Raji (cell line): Measurements from ENCODE around the gene APBA2.

ENCODE experiments used
- POLR2A ChIP-seq: IDR thresholded peaks from 2 replicates; pipeline ENCODE4 v1.6.1; 2011; ENCODE audit warnings: low read depth, low read length, control low read depth; ENCODE audit not compliant: insufficient read depth

Gene APBA2

DNA sequence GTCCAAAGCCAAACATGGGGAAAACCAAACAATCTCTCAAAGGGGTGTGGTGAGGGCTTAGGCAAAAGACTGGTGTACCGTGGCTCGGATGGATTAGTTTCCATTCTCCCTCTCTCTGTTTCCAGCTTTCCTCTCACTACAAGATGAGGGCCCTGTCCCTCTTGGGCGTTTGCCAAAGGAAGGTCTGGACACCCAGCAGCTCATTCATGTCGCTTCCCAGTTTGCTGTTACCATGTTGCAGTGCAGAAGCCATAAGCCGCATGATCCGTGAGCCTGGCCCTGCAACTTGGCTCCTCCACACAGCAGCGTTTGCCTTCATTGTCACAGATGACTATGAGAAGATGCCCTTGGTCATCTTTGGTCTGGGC is 92.2 kb downstream of the APBA2 start:
- no peak for TF ChIP-seq POLR2A

DNA sequence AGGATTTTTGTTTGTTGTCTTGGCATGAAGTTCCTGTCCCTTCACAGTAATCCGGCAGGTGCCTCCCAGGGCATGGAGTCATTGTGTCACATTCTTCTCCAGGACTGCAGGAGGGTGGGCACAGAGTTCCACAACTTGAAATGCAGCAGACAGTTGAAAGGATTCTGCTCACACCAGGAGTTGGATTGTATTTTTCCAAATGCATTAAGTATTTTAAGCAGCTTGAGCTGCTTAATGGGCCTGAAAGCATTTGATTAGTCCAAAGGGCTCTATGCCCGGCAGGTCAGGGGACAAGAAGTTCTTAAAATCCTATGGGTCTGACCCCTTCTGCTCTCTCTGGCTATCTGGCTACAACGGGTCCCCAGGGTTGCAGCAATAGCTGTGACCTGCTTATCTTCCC is 92.9 kb downstream of the APBA2 start:
- no peak for TF ChIP-seq POLR2A

DNA sequence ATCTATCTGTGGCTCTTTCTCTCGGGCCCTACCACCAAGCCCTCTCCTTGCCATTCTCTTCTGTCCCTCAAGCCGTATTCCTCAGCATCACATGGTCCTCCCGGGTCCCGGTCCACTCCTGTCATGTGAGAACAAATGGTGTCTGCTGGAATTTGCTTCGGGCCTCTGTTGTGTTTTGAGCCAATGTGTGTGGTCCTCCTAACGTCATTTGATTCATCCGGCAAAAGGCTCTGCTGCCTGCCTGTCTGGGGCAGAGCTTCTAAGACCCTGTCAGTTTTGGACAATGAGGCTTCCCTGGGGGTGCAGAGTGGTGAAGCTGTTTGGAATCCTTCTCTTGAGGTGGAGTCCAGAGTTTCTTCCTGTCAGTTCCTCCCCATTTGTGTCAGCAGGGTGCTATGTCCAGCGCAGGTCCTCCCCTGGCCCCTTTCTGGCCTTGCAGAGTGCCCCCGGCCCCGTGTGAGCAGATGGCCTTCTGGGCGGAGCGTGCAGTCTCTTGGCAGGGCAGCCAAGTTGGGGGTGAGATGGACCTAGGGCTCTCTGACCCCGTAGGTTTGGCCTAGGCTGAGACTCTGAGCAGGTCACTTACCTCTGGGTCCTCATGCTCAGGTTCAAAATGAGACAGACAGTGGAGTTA is 93.6 kb downstream of the APBA2 start:
- no peak for TF ChIP-seq POLR2A

DNA sequence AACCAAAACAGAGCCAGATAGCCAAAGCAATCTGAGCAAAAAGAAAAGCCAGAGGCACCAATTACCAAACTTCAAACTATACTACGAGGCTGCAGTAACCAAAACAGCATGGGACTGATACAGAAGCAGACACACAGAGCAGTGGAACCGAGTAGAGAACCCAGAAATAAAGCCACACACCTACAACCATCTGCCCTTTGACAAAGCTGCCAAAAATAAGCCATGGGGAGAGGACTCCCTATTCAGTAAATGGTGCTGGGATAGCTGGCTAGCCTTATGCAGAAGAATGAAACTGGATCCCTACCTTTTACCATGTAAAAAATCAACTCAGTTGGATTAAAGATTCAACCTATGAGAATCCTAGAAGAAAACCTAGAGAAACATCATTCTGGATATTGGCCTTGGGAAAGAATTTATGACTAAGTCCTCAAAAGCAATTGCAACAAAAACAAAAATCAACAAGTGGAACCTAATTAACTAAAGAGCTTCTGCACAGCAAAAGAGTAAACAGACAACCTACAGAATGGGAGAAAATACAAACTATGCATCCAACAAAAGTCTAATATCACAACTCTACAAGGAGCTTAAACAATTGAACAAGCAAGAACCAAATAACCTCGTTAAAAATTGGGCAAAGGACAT is 95.1 kb downstream of the APBA2 start:
- no peak for TF ChIP-seq POLR2A

DNA sequence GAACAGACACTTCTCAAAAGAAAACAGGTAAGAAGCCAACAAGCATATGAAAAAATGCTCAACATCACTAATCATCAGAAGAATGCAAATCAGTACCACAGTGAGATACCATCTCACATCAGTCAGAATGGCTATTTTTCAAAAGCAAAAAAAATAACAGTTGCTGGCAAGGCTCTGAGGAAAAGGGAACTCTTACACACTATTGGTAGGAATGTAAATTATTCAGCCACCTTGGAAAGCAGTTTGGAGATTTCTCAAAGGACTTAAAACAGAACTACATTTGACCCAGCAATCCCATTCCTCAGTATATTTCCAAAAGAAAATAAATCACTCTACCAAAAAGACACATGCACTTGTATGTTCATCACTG is 95.6 kb downstream of the APBA2 start:
- no peak for TF ChIP-seq POLR2A

DNA sequence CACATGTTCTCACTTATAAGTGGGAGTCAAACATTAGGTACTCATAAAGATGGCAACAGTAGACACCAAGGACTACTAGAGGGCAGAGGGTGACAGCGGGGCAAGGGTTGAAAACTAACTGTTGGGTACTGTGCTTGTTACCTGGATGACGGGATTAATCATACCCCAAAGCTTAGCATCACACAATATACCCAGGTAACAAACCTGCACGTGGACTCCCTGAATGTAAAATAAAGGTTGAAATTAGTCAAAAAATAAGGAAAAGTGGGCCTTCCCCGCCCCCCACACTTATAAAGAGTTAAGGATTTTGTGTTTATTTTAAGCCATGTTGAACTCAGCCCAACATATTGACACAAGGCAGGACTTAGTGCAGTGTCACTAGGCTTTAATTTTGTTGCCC is 96.1 kb downstream of the APBA2 start:
- TF ChIP-seq POLR2A = no peak

DNA sequence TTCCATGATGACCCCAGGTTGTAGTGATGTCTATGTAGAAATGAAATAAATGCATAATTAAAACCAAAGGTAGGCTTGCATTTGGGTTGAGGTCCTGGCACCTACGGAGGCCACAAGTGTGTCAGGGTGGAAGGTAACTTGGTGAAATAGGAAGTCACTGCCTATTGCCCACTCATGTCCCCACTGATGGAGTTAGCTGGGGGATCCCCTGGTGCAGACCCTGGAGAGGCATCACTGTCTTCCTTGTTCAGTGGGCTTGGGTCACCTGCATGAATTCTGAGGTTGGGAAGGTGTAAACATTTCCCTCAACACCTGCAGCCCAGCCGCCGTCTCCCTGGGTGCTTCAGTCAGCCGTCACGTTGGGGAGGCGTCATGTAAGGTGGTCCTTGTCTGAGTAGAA is 97.1 kb downstream of the APBA2 start:
- no peak for TF ChIP-seq POLR2A

DNA sequence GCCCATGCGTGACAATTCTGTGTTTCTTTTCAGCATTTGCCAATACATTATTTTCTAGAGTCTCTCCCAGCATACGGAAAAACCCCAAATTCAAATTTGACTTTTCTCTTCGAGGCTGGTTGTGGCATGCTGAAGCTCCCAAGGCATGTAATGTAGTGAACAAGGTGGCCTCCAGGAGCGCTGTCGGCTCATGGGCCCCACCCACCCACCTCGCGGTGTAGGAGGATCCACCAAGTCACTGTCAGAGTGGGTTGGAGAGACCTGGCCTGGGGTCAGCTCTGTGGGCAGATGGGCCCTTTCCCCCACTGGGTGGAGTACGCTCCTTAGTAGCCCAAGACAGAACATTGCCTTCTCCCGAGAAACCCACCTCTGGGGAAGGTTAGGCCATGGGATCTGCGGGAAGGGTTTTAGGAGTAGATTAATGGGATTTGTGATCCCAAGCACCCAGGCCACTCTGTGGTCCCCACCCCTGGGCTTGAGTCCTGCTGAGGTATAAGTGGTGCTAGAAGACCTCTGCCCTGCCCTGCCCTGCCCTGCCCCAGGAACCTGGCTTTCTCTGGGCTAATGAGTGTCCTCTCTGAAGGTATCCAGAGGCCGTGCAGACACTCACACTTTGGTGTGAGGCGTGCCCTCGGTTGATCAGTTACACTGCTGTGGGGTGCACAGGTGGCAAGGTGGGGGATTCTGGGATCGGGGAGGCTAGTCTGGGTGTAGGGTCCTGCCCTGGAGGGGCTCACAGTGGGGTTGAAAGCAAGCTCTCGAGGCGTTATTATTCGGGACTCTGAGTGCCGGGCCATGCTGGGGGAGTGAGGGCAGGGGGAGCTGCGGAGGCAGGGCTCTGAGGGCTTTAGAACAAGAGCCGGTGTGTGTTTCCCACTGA is 97.9 kb downstream of the APBA2 start:
- no peak for TF ChIP-seq POLR2A

DNA sequence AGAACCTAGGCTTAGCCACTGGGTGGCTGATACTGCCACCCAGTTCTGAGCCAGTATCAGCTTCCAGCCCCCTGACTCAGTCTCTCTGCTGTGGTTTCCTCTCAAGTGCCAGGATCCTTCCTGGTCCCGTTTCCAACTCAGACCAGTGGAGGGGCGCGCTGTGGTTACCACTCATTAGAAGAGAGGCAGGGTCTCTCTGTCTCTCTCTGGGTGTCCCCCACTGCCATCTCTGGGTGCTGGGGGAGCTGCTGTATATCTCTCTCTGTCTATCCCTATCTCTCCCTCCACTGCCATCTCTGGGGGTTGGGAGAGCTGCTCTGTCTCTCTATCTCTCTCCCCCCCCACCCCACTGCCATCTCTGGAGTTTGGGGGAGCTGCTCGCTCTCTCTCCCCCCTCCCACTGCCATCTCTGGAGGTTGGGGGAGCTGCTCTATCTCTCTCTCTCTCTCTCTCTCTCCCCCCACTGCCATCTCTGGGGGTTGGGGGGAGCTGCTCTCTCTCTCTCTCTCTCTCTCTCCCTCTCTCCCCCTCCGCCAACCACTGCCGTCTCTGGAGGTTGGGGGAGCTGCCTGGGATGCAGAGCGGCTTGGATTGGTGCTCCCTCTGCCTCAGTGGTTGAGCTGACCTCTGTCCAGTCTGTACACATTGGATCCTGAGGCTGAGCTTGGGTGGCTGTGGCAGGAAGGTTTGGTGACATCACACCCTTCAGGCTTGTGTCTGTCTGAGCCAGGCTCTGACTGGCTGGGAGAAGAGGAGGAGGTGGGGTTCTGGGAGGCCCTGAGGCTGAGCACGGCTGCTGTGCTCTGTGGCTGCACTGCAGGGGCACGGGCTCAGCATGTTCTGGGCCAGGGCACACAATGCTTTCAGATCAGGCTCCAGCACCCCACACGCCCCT is 98.9 kb downstream of the APBA2 start:
- no peak for TF ChIP-seq POLR2A

DNA sequence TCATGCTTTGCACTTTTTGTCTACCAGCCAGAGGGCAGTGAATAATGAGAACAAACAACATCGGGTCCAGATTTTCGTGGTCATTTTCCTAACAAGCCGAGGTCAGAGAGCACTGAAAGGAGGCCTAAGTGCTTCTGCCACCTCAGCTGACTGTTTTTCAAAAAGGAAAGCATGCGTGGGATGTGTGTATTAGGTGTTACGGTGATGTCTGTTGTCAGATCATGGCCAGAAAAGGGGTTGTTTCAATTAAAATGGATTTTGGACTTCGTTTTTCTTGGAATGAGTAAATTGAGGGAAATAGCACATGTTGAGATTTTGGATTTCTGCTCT is 99.5 kb downstream of the APBA2 start:
- TF ChIP-seq POLR2A = no peak

DNA sequence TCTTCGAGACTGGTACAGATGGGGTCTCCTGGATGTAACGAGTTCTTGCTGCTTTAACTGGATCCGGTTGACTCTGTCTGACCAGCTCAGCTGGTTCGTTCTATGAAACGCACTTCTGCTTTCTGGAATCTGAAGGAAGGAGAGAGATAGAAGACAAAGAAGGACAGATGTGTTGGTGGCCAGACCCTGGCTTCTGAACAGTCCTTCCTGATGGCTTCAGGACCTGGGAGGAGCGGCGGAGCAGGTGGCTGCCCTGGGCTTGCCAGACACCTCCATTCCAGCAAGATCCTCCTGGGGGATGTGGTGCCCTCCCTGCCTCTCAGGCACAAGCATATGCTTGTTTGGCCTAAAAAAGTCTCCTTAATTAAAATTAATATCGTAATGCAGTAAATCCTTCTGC is 99.9 kb downstream of the APBA2 start:
- no peak for TF ChIP-seq POLR2A

DNA sequence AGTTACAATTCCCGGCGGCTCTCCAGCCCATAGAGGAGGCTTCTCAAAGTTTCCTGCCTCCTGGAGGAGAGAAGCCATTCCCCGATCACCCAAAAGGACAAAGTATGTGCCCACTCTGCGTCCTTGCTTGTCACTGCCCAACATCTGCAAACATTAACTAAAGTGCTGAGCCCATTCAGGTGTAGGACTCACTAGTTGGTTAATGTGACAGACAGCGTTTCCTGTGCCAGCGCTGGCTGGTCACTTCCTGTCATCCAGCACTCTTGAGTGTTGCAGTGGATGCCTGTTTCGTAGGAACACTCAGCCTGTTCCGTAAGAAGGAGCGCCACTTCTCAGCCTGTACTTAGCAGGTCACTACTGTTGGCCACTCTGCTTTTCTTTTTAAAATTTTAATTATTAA is 100.3 kb downstream of the APBA2 start:
- no peak for TF ChIP-seq POLR2A

DNA sequence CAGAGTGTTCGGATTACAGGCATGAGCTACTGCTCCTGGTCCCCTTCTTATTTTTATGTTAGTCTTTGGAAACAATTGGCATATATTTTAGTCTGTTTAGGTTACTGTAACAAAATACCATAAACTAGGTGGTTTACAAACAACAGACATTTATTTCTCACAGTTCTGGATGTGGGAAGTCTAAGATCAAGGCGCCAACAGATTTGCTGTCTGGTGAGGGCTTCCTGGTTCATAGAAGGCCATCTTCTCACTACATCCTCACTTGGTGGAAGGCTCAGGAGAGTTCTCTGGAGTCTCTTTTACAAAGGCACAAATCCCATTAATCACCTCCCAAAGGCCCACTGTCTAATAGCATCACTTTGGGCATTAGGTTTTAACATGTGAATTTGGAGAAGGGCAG is 101.0 kb downstream of the APBA2 start:
- TF ChIP-seq POLR2A = no peak

DNA sequence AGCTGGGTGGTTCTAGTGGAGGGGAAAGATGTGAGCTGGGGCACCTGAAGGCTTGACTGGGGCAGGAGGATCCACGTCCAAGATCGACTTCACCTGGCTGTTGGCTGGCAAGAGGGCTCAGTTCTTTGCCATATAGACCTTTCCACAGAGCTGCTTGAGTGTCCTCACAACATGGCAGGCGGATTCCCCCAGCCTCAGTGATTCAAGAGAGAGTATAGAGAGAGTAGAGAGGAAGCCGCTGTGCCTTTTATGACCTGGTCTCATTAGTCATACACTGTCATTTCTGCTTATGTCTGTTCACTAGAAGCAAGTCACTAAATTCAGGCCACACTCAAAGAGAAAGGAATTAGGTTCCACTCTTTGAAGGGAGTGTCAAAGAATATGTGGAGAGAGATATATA is 101.6 kb downstream of the APBA2 start:
- no peak for TF ChIP-seq POLR2A

DNA sequence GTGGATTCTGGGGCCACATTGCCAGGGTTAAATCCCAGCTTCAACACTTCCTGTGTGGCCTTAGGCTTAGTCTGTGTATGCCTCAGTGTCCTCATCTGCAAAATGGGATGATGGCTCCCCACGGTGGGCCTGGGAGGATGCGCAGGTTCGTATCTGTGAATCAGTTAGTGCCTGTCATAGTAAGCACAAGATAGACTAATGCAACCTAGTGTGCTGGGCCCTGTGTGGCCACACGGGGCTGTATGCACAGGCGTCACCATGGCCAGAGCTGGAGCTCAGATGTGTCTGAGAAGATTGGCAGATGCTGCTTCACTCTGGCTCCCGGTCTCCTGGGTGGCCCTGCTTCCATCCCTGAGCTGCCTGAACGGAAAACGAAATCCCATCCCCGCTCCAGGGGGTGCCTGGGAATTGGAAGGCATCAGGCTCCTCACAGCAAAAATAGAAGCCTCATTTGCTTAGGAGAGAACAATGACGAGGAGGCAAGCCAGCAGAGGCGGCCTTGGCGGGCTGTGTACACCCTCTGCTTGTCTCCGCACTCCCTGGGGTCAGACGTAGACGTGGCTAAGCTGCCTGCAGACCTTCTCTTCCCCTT is 103.6 kb downstream of the APBA2 start:
- TF ChIP-seq POLR2A = no peak

DNA sequence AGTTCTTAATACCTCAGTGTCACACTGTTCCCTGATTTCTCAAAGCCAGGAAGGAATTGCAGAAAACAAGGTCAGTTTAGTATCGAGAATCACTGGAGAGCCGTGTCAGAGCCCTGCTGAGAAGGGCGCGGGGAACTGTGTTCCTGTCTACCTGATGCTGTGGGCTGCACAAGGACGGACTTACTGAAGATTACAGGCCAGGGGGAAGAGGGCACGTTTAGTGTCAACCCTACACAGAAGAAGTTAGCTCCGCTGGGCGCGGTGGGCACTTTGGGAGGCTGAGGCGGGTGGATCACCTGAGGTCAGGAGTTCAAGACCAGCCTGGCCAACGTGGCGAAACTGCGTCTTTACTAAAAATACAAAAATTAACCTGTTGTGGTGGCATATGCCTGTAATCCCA is 104.1 kb downstream of the APBA2 start:
- TF ChIP-seq POLR2A = no peak

DNA sequence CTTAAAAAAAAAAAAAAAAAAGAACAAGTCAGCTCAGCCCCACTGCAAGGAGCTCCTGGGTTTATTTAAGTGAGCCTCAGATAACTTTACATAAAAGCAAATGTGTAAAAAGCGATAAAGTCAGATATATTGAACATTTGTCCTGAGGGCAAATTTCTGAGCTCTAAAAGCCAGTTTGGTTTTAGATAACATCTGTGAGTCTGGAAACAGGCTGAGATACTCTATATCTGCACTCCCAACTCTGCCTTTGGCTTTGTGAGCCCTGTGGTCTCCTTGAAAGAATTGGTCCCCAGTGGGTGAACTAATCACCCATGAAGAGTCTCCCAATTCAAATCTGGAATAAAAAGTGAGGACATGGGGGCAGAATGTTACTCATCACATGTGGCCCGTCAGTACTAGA is 104.6 kb downstream of the APBA2 start:
- no peak for TF ChIP-seq POLR2A
